NCI-H2196 treated with DMSO at 0.1 percent for 48 hours (cell line): ENCODE measurements around the gene SLC18A2.

Source experiments
- DNase-seq: peaks from one replicate; lab custom pipeline; 2025; ENCODE audit not compliant: unreplicated experiment; lab: John Stamatoyannopoulos, UW

SLC18A2 gene

GRCh38 chr10:117311261-117311660 is 70.3 kb downstream of the SLC18A2 start:
- no peak for DNase-seq

- no peak for DNase-seq
Measured at GRCh38 chr10:117312430-117312829, 71.5 kb downstream of the SLC18A2 start.

- no peak for DNase-seq
Measured at GRCh38 chr10:117313641-117314040, 72.7 kb downstream of the SLC18A2 start.

GRCh38 chr10:117316701-117317100 is 75.8 kb downstream of the SLC18A2 start:
- DNase-seq = no peak

- no peak for DNase-seq
Measured at GRCh38 chr10:117318909-117319308, 78.0 kb downstream of the SLC18A2 start.

- DNase-seq = no peak
Measured at GRCh38 chr10:117320050-117320665, 79.2 kb downstream of the SLC18A2 start.

- no peak for DNase-seq
Measured at GRCh38 chr10:117322260-117322659, 81.3 kb downstream of the SLC18A2 start.

GRCh38 chr10:117324367-117324766 is 83.5 kb downstream of the SLC18A2 start:
- DNase-seq = no peak

DNA sequence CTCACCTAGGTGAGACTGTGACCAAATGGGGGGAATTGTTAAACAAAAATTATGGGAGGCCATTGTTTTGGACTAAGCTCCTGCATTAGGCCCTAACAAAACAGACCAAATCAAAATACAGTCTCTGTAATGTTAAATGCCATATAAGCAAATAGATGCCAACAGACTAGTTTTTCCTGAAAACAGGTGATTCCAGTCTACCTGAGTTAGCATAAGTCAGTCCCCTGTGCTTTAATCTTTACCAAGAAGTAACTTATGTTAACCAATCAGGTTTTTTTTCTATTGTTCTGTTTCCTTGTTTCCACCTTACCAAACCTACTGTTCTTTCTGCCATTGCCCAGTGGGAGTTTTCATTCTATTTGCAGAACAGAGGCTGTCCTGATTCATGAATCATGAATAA is 86.3 kb downstream of the SLC18A2 start:
- DNase-seq = no peak
